Nephron progenitor cell (in vitro differentiated cells): Measurements from ENCODE around the gene CXCR4.

Source experiments
- DNase-seq: peaks from one replicate; pipeline ENCODE4 v3.0.0; 2021
- H3K27ac Mint-ChIP-seq: 2 replicates; pipeline ENCODE4 v1.8.0; 2021; ENCODE audit warnings: mild to moderate bottlenecking, moderate library complexity, mixed read lengths
- H3K27me3 Mint-ChIP-seq: 2 replicates; pipeline ENCODE4 v1.8.0; 2021; ENCODE audit warnings: mild to moderate bottlenecking, low read depth, mixed read lengths; ENCODE audit not compliant: poor library complexity
- H3K36me3 Mint-ChIP-seq: 2 replicates; pipeline ENCODE4 v1.8.0; 2021; ENCODE audit warnings: low read depth, mixed read lengths
- H3K4me1 Mint-ChIP-seq: 2 replicates; pipeline ENCODE4 v1.8.0; 2021; ENCODE audit warnings: mixed read lengths
- H3K4me3 Mint-ChIP-seq: 2 replicates; pipeline ENCODE4 v1.8.0; 2021; ENCODE audit warnings: mild to moderate bottlenecking, moderate library complexity, mixed read lengths
- H3K9me3 Mint-ChIP-seq: 2 replicates; pipeline ENCODE4 v1.8.0; 2021; ENCODE audit warnings: mild to moderate bottlenecking, moderate library complexity, mixed read lengths
- TF ChIP-seq, protein P1 (sequence below): fragments of 200-600 bp; sonication (generic); IDR thresholded peaks from 2 replicates; pipeline ENCODE4 v1.5.0; 2021; ENCODE audit warnings: antibody characterized with exemption

The CXCR4 gene

DNA sequence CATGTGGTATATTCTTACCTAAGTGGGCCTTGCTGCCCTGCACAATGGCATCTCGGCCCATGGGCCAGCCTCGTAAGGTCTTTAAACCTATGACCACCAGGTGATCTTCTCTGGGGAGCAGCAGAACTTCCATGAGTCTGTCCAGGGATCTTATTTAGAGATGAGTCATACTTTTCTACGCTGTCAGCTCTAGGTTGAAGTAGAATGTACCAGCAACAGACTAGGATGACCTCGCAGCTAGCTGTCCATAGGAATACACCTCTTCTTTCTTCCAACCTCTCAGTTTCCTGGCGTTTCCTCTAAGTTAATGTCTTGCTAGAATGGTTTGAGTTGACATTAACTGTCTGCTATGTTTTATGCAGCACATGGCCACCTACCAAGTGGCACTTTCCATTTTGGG is 15.6 kb upstream of the CXCR4 start:
- Mint-ChIP-seq H3K9me3 (no peaks in the 10 kb centered on the region), H3K27ac (no peak overlapping the region), H3K4me3 (no peak overlapping the region), H3K36me3 (no peaks in the 10 kb centered on the region), H3K27me3 (peaks cover 9% of the 10 kb centered on the region), H3K4me1 (peaks cover 68% of the 10 kb centered on the region)
- TF ChIP-seq, protein P1, sequence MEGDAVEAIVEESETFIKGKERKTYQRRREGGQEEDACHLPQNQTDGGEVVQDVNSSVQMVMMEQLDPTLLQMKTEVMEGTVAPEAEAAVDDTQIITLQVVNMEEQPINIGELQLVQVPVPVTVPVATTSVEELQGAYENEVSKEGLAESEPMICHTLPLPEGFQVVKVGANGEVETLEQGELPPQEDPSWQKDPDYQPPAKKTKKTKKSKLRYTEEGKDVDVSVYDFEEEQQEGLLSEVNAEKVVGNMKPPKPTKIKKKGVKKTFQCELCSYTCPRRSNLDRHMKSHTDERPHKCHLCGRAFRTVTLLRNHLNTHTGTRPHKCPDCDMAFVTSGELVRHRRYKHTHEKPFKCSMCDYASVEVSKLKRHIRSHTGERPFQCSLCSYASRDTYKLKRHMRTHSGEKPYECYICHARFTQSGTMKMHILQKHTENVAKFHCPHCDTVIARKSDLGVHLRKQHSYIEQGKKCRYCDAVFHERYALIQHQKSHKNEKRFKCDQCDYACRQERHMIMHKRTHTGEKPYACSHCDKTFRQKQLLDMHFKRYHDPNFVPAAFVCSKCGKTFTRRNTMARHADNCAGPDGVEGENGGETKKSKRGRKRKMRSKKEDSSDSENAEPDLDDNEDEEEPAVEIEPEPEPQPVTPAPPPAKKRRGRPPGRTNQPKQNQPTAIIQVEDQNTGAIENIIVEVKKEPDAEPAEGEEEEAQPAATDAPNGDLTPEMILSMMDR = no peak
- DNase-seq = no peak

DNA sequence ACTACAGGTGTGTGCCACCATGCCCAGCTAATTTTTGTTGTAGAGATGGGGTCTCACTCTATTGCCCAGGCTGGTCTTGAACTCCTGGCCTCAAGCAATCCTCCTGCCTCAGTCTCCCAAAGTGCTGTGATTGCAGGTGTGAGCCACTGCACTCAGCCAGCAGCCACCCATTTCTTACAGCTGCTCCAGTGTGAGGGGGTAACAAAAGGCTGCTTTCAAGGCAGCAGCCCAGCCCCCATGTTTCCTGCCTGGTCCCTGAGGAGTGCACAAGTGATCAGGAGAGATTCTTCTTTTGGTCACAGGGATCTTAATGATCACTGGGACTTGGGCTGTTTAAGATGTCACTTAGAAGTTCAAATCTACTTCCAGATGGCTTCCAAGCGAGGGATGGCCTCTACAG is 15.2 kb upstream of the CXCR4 start:
- H3K4me1 Mint-ChIP-seq = peaks cover 69% of the 10 kb centered on the region
- H3K27me3 Mint-ChIP-seq = peaks cover 9% of the 10 kb centered on the region
- no peaks in the 10 kb centered on the region for H3K9me3 Mint-ChIP-seq
- no peaks in the 10 kb centered on the region for H3K36me3 Mint-ChIP-seq
- no peak for DNase-seq
- TF ChIP-seq, protein P1 = no peak
- no peak overlapping the region for H3K27ac Mint-ChIP-seq
- H3K4me3 Mint-ChIP-seq = no peak overlapping the region

DNA sequence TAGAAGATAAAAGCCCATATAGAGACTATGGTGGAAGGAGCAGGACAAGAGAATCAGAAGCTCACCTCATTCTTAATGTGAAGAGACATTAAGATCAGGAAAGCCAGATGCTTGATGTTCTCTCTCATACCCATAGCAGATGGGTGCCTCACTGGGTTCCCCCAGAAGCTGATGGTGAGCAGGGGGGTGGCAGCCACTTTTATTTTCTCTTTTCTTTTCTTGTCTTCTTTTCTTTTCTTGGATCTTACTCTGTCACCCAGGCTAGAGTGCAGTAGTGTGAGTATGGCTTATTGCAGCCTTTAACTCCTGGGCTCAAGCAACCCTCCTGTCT is 14.8 kb upstream of the CXCR4 start:
- H3K27ac Mint-ChIP-seq = no peak overlapping the region
- H3K27me3 Mint-ChIP-seq = peaks cover 9% of the 10 kb centered on the region
- peaks cover 69% of the 10 kb centered on the region for H3K4me1 Mint-ChIP-seq
- H3K36me3 Mint-ChIP-seq = no peaks in the 10 kb centered on the region
- no peaks in the 10 kb centered on the region for H3K9me3 Mint-ChIP-seq
- TF ChIP-seq, protein P1 = no peak
- no peak for DNase-seq
- H3K4me3 Mint-ChIP-seq = no peak overlapping the region

DNA sequence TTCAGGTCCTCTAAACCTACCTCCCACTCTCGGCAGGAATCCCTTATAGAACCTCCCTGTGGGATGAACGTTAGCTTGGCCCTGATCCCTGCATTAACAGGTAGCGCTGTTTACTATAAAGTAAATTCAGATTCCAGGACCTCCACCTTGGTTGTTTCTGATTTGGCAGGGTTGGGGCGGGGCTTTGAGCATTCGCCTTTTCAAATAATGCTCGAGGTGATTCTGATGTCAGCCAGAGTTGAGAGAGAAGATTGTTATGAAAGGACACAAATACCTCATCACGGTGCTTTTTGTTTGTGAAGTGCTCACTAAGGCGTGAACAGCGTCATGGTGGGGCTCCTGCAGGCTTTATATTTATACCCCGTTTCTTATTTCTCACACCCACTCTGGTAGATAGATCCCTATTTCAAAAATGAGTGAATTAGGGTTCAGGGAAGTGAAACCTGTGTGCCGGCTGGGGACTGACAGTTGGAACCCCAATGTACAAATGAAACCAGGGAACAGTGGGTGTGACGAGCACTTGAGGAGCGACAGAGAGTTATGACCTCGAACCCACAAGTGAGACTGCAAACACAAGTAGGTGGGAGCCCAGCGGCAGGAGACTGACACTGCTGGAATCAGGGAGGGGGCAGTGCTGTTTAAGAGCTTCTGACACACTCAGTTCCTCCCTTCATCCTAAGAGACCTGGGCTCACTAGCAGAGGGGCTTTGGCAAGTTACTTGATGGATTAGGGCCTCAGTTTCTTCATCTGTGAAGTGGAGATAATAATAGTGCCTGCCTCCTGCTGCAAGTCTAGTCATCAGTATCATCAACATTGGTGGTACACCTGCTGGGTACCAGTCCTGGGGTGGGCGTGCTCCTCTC is 14.2 kb upstream of the CXCR4 start:
- Mint-ChIP-seq H3K27me3 (peaks cover 9% of the 10 kb centered on the region), H3K36me3 (no peaks in the 10 kb centered on the region), H3K27ac (peak overlapping the region; percentile 9), H3K4me3 (no peak overlapping the region), H3K4me1 (peaks cover 69% of the 10 kb centered on the region), H3K9me3 (no peaks in the 10 kb centered on the region)
- no peak for DNase-seq
- TF ChIP-seq, protein P1 = no peak

DNA sequence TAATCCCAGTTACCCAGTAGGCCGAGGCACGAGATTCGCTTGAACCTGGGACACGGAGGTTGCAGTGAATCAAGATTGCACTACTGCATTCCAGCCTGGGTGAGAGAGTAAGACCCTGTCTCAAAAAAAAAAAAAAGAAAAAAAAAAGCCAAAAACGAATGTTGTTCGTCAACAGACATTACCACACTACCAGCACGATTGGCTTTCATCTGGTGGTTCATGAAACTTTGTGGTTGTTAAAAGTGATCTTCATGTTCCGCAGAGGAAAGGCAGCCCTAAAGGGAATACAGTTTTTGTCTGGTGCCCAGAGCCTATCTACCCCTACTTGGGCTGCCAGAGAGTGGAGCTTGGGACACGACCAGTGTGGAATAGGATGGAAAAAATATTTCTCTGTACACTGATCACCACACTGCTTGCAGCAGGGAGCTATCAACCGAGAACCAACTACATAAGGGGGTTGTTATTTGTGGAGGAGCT is 13.6 kb upstream of the CXCR4 start:
- Mint-ChIP-seq H3K27me3 (peaks cover 11% of the 10 kb centered on the region), H3K36me3 (no peaks in the 10 kb centered on the region), H3K9me3 (no peaks in the 10 kb centered on the region), H3K4me3 (no peak overlapping the region), H3K4me1 (peaks cover 71% of the 10 kb centered on the region), H3K27ac (no peak overlapping the region)
- TF ChIP-seq, protein P1 = no peak
- no peak for DNase-seq

DNA sequence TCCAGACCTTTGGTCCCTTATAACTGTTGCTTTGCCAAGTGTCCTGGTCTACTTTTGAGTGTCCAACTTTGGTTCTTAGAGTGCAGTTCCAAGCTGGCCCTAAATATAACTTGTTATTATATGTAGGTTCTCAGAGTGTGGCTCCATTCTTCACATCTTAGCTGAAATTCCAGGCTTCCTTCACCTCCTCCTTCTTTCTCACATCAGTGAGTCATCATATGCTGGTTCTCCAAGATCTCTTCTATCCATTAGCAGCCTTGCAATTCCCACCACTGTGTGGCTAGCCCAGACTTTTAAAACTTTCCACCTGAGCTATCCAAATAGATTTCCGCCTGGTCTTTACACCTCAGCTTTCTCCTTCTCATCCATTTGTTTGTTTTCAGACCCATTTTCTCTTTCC is 12.6 kb upstream of the CXCR4 start:
- no peak overlapping the region for H3K4me3 Mint-ChIP-seq
- no peak for DNase-seq

More for the DNA sequence above, 12.6 kb upstream of the CXCR4 start:
- Mint-ChIP-seq H3K9me3 (no peaks in the 10 kb centered on the region), H3K27me3 (peaks cover 7% of the 10 kb centered on the region), H3K27ac (no peak overlapping the region), H3K4me1 (peaks cover 81% of the 10 kb centered on the region), H3K36me3 (no peaks in the 10 kb centered on the region)
- TF ChIP-seq, protein P1 = no peak
